B cell (primary cell): Measurements from ENCODE around the gene MX1. TPM values are rescaled to one million over a fixed set of nuclear protein-coding genes. Genes with fewer than 3 reads are reported as not detected.

ENCODE experiments used
- ATAC-seq: fragments of 200-7000 bp; cut with Tn5 transposase; one replicate; pipeline ENCODE4 v1.10.0; 2021; ENCODE audit warnings: low read depth, mild to moderate bottlenecking, moderate number of reproducible peaks, moderate library complexity
- CTCF ChIA-PET: fragments of 350-600 bp; sonication (Branson Sonifier 250); formaldehyde crosslinking; loops from one replicate; lab custom pipeline; 2021; ENCODE audit warnings: antibody characterized with exemption, inconsistent platforms; lab: Charles Lee
- POLR2A ChIA-PET: fragments of 350-600 bp; sonication (Branson Sonifier 250); formaldehyde crosslinking; loops from one replicate; lab custom pipeline; 2021; ENCODE audit warnings: antibody characterized with exemption; lab: Charles Lee
- DNase-seq: peaks from one replicate; pipeline ENCODE4 v3.0.0; 2013
- H2AFZ ChIP-seq: 2 replicates; pipeline ENCODE4 v1.6.1; 2012; ENCODE audit warnings: mild to moderate bottlenecking, low read depth, low read length; ENCODE audit not compliant: insufficient read depth, poor library complexity, severe bottlenecking
- H3K27ac ChIP-seq, 2 donors: 1 replicate in 1 of 2; 2 replicates in 1 of 2; pipeline ENCODE4 v1.5.1; 2012 to 2013; ENCODE audit warnings: low read length in 2 of 2, mild to moderate bottlenecking in 2 of 2, moderate library complexity in 1 of 2
- H3K27me3 ChIP-seq, 4 experiments: fragments of 200-600 bp in 1 of 4; sonication (generic) in 1 of 4; replicated peaks in 1 of 4; 1 replicate in 2 of 4; 2 replicates in 2 of 4; pipeline versions ENCODE4 v1.6.1 to v1.7.0; 2013 to 2016; ENCODE audit warnings: low read length in 3 of 4, mild to moderate bottlenecking in 2 of 4, mixed read lengths in 1 of 4, moderate library complexity in 1 of 4; ENCODE audit not compliant: insufficient read depth in 4 of 4, control insufficient read depth in 3 of 4; ENCODE audit errors: control extremely low read depth in 1 of 4
- H3K36me3 ChIP-seq, 2 experiments: replicated peaks in 1 of 2; 1 replicate in 1 of 2; 2 replicates in 1 of 2; pipeline versions ENCODE4 v1.6.1 to v1.7.1; 2013; ENCODE audit warnings: low read length in 1 of 2; ENCODE audit not compliant: insufficient read depth in 2 of 2, control insufficient read depth in 1 of 2; ENCODE audit errors: control extremely low read depth in 1 of 2, extremely low read depth in 1 of 2
- H3K4me1 ChIP-seq, 2 donors: fragments of 200-600 bp in 1 of 2; sonication (generic) in 1 of 2; 1 replicate in 1 of 2; 2 replicates in 1 of 2; pipeline versions ENCODE4 v1.5.1 to v1.6.1; 2013 to 2017; ENCODE audit warnings: low read length in 2 of 2; ENCODE audit not compliant: control insufficient read depth in 2 of 2, insufficient read depth in 2 of 2
- H3K4me2 ChIP-seq: replicated peaks from 2 replicates; pipeline ENCODE3; 2012; ENCODE audit warnings: mild to moderate bottlenecking, low read depth, low read length; ENCODE audit not compliant: poor library complexity, severe bottlenecking
- H3K4me3 ChIP-seq, 5 experiments: fragments of 200-600 bp in 1 of 5; sonication (generic) in 1 of 5; 1 replicate in 3 of 5; 2 replicates in 2 of 5; pipeline versions ENCODE4 v1.5.1 to v1.7.0; 2011 to 2016; ENCODE audit warnings: low read length in 4 of 5, mild to moderate bottlenecking in 4 of 5, low read depth in 2 of 5, control low read depth in 1 of 5, moderate library complexity in 1 of 5; ENCODE audit not compliant: insufficient read depth in 1 of 5; ENCODE audit errors: control extremely low read depth in 1 of 5, extremely low read depth in 1 of 5
- H3K79me2 ChIP-seq: fragments of 200-600 bp; sonication (generic); one replicate; pipeline ENCODE4 v1.6.0; 2016; ENCODE audit warnings: low read length; ENCODE audit not compliant: control insufficient read depth, insufficient read depth
- H3K9ac ChIP-seq: fragments of 200-600 bp; sonication (generic); 2 replicates; pipeline ENCODE4 v1.6.1; 2017; ENCODE audit warnings: mild to moderate bottlenecking, low read length, moderate library complexity
- H3K9me3 ChIP-seq, 3 donors: one replicate each; pipeline versions ENCODE4 v1.6.1 to v1.7.1; 2013; ENCODE audit warnings: low read length in 2 of 3; ENCODE audit not compliant: control insufficient read depth in 2 of 3, insufficient read depth in 1 of 3; ENCODE audit errors: control extremely low read depth in 1 of 3
- H4K20me1 ChIP-seq: 2 replicates; pipeline ENCODE4 v1.6.0; 2012; ENCODE audit warnings: mild to moderate bottlenecking, low read length; ENCODE audit not compliant: insufficient read depth, control insufficient read depth, poor library complexity, severe bottlenecking
- H3K27ac Mint-ChIP-seq: one replicate; pipeline ENCODE4 v1.8.0; 2021; ENCODE audit warnings: mixed read lengths
- H3K27me3 Mint-ChIP-seq: one replicate; pipeline ENCODE4 v1.8.0; 2021; ENCODE audit warnings: mixed read lengths
- H3K4me1 Mint-ChIP-seq: one replicate; pipeline ENCODE4 v1.8.0; 2021; ENCODE audit warnings: mixed read lengths
- H3K4me3 Mint-ChIP-seq: one replicate; pipeline ENCODE4 v1.8.0; 2021; ENCODE audit warnings: mixed read lengths
- H3K9me3 Mint-ChIP-seq: one replicate; pipeline ENCODE4 v1.8.0; 2022; ENCODE audit warnings: mixed read lengths; ENCODE audit not compliant: insufficient read depth
- EZH2 ChIP-seq: IDR thresholded peaks from 2 replicates; pipeline ENCODE4 v1.6.1; 2012; ENCODE audit warnings: borderline replicate concordance, low read depth, mild to moderate bottlenecking, moderate library complexity, low read length; ENCODE audit not compliant: insufficient read depth, poor library complexity, severe bottlenecking
- WGBS: methylation state at CpG from one replicate; pipeline ENCODE4 v1.1.5; 2013; ENCODE audit warnings: missing lambda C conversion rate; ENCODE audit not compliant: insufficient coverage; 5-methylcytosine and 5-hydroxymethylcytosine counted together
- intact Hi-C: fragments of 100-400 bp; cut with micrococcal nuclease; formaldehyde crosslinking; loops from one replicate; pipeline ENCODE4 v1.10.0; 2022
- polyA plus RNA-seq: library from polyadenylated mRNA; depleted of rRNA; stranded (reverse); fragments of >200 nt; gene quantifications from 2 replicates; pipeline ENCODE4 v1.2.3, GENCODE V29; 2012
- total RNA-seq, 2 donors: library from RNA; stranded (reverse); fragments of 120-200 nt in 1 of 2; gene quantifications; 1 replicate in 1 of 2; 2 replicates in 1 of 2; pipeline versions ENCODE4 v1.2.3 to v1.2.4, GENCODE V29; 2013 to 2022
- TF ChIP-seq, protein P1 (sequence below): fragments of 200-600 bp; IDR thresholded peaks from one replicate; pipeline ENCODE4 v1.8.0; 2022; ENCODE audit warnings: antibody characterized with exemption, mild to moderate bottlenecking

Gene MX1
- total and polyA plus RNA-seq, 2 donors (not counting 1 experiment from before 2014, with no cell fraction given) = 57.6 to 62.9 TPM

DNA sequence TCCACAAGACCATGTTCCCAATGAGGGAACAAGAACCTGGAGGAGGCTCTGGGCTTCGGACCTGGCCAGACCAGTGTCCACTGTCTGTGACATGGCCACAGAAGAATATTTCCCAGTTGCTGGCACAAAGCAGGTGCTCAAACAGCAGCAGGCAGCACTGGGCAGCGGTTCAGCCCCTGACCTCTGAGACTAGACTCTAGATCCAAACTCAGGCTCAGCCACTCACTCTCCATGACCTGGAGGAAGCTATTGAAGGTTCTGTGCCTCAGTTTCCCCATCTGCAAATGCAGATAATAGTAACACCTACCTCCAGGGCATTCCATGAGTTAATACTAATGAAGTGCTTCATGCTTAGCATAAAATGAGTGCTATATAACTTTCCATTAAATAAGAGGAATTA is 73.9 kb downstream of the MX1 start:
- no peak for ATAC-seq
- intact Hi-C loops = no loop called here
- Histone ChIP-seq H3K9me3 (no peaks in the 10 kb centered on the region), H3K36me3 (no peaks in the 10 kb centered on the region), H3K4me1 (no peaks in the 10 kb centered on the region), H3K79me2 (no peaks in the 10 kb centered on the region), H2AFZ (no peak overlapping the region), H3K27ac (no peak overlapping the region), H3K27me3 (peaks cover 0 to 4% (median 0%) of the 10 kb centered on the region in 4 experiments), H4K20me1 (no peaks in the 10 kb centered on the region), H3K4me3 (no peak overlapping the region), H3K4me2 (no peak overlapping the region), H3K9ac (no peak overlapping the region)
- no peak for DNase-seq
- peaks cover 24% of the 10 kb centered on the region for H3K27me3 Mint-ChIP-seq
- TF ChIP-seq EZH2 = no peak
- TF ChIP-seq, protein P1, sequence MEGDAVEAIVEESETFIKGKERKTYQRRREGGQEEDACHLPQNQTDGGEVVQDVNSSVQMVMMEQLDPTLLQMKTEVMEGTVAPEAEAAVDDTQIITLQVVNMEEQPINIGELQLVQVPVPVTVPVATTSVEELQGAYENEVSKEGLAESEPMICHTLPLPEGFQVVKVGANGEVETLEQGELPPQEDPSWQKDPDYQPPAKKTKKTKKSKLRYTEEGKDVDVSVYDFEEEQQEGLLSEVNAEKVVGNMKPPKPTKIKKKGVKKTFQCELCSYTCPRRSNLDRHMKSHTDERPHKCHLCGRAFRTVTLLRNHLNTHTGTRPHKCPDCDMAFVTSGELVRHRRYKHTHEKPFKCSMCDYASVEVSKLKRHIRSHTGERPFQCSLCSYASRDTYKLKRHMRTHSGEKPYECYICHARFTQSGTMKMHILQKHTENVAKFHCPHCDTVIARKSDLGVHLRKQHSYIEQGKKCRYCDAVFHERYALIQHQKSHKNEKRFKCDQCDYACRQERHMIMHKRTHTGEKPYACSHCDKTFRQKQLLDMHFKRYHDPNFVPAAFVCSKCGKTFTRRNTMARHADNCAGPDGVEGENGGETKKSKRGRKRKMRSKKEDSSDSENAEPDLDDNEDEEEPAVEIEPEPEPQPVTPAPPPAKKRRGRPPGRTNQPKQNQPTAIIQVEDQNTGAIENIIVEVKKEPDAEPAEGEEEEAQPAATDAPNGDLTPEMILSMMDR = no peak
- H3K27ac Mint-ChIP-seq = no peak overlapping the region
- 86% methylated on average over 2 of the region's 2 CpGs for WGBS
- no peak overlapping the region for H3K4me3 Mint-ChIP-seq
- no peaks in the 10 kb centered on the region for H3K9me3 Mint-ChIP-seq
- POLR2A ChIA-PET = no interaction called here
- CTCF ChIA-PET = no interaction called here
- H3K4me1 Mint-ChIP-seq = no peaks in the 10 kb centered on the region

DNA sequence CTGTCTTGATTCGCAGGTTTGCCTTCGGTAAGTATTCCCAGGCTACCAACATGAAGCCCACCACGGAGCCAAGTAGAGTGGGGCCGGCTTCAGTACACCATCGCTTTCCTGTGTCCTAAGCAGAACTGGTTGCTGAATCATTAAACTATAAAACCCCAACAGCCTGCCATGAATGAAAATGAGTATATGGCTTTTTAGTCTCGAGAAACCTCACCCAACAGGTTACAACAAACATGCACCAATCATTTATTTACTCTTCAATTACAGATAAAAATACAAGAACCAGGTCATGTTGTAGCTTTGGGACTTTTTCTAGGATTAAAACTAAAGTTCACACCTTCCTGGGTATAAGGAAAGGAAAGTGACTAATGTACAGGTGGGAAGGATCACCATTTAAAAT is 74.3 kb downstream of the MX1 start:
- no peaks in the 10 kb centered on the region for H3K79me2 ChIP-seq
- H3K4me1 Mint-ChIP-seq = no peaks in the 10 kb centered on the region
- H3K27me3 ChIP-seq = peaks cover 0 to 7% (median under 1%) of the 10 kb centered on the region in 4 experiments
- ChIA-PET POLR2A (no interaction called here), CTCF (no interaction called here)
- DNase-seq = no peak
- no peaks in the 10 kb centered on the region for H3K4me1 ChIP-seq
- H3K4me2 ChIP-seq = no peak overlapping the region
- no peak overlapping the region for H3K27ac Mint-ChIP-seq
- WGBS = no CpG with 5 or more reads among the region's 6 CpGs
- no peaks in the 10 kb centered on the region for H3K9me3 Mint-ChIP-seq
- H3K27ac ChIP-seq = no peak overlapping the region
- TF ChIP-seq EZH2 = no peak
- TF ChIP-seq, protein P1 = no peak
- no peak overlapping the region for H2AFZ ChIP-seq
- H3K9ac ChIP-seq = no peak overlapping the region
- H4K20me1 ChIP-seq = no peaks in the 10 kb centered on the region
- H3K36me3 ChIP-seq = no peaks in the 10 kb centered on the region
- intact Hi-C loops = no loop called here
- H3K4me3 ChIP-seq = no peak overlapping the region
- H3K4me3 Mint-ChIP-seq = no peak overlapping the region
- ATAC-seq = no peak
- H3K9me3 ChIP-seq = no peaks in the 10 kb centered on the region
- peaks cover 27% of the 10 kb centered on the region for H3K27me3 Mint-ChIP-seq
